Neural progenitor cell (in vitro differentiated cells): ENCODE data around the gene GALNT13.

Experiments
- CTCF ChIP-seq: fragments of 200-600 bp; sonication (generic); IDR thresholded peaks from 2 replicates; pipeline ENCODE4 v1.5.1; 2017; ENCODE audit warnings: antibody characterized with exemption, mild to moderate bottlenecking
- EZH2phosphoT487 ChIP-seq: fragments of 200-600 bp; sonication (generic); IDR thresholded peaks from 2 replicates; pipeline ENCODE4 v1.6.1; 2017; ENCODE audit warnings: antibody characterized with exemption

- TF ChIP-seq EZH2phosphoT487 = no peak
- TF ChIP-seq CTCF = no peak
These were observed 396.3 kb downstream of the GALNT13 start for GRCh38 chr2:154267983-154268382.
